Heart left ventricle (tissue), 13 donors: ENCODE results near the gene RAB1A.

ENCODE experiments used
- POLR2A ChIP-seq, 2 donors: fragments of 450-650 bp; IDR thresholded peaks; one replicate each; pipeline ENCODE4 v1.6.1; 2017; ENCODE audit warnings: antibody characterized with exemption in 2 of 2, mild to moderate bottlenecking in 2 of 2, moderate library complexity in 2 of 2
- TF ChIP-seq, protein P1 (sequence below), 12 donors: fragments of 200-600 bp; sonication (generic) in 4 of 12; IDR thresholded peaks; one replicate each; pipeline versions ENCODE4 v1.5.0 to v1.8.0; 2018 to 2022; ENCODE audit warnings: antibody characterized with exemption in 12 of 12, mild to moderate bottlenecking in 5 of 12
- donor health status: ischemic (EF 13 %, LVEDD 7.1; RV severe dilation, severe dysfunction).
- donor health status: DM: no; HTN: yes; CAD: no.
- donor health status: DM: no; HTN: no; CAD: no.
- donor health status: ischemic (EF 25% LVEDD 6.9; RV normal size, moderate dysfunction).
- donor health status: ischemic (EF 25% LVEDD 5.7; RV mildly dilated, moderate dysfunction).
- donor health status: ischemic (EF 35%, LVEDD 5.7; RV mildly dilated, moderate dysfunction).
- donor health status: nonischemic (EF 11% LVEDD 7.7; RV severe dilation, severe dysfunction).
- donor health status: DM: yes; HTN: yes; CAD: no.
- donor health status: PGD.
- donor health status: ischemic (EF 29% LVEDD 5.4; RV normal size, mild dysfunction).
- donor health status: nonischemic (EF 23%, LVEDD 6.1; RV moderate dilation, normal function).

DNA sequence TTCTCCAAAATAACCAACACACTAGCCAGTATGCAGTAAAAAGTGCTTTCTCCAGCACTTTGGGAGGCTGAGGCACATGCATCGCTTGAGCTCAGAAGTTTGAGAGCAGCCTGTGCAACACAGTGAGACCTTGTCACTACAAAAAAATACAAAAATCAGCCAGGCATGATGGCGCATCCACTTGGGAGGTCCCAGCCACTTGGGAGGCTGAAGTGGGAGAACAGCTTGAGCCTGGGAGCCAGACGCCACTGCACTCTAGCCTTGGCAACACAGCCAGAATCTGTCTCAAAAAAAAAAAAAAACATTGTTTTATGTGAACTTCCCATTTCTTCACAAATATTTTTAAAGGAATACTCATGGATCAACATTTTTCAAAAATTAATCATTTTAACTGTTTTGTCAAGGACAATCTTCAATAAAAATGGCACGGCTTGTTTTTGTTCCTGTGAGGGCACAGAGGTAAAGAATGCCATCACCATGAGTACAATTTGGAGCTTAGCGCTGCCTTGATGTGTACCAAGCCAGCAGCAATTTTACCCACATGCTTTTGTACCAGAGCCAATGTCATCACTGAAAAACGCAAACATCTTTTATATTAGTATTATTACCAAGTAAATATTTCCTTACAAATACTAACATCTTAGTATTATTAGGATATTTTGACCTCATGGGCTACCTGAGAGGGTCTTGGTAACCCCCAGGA lies 26.7 kb downstream of the RAB1A start:
- TF ChIP-seq, protein P1, sequence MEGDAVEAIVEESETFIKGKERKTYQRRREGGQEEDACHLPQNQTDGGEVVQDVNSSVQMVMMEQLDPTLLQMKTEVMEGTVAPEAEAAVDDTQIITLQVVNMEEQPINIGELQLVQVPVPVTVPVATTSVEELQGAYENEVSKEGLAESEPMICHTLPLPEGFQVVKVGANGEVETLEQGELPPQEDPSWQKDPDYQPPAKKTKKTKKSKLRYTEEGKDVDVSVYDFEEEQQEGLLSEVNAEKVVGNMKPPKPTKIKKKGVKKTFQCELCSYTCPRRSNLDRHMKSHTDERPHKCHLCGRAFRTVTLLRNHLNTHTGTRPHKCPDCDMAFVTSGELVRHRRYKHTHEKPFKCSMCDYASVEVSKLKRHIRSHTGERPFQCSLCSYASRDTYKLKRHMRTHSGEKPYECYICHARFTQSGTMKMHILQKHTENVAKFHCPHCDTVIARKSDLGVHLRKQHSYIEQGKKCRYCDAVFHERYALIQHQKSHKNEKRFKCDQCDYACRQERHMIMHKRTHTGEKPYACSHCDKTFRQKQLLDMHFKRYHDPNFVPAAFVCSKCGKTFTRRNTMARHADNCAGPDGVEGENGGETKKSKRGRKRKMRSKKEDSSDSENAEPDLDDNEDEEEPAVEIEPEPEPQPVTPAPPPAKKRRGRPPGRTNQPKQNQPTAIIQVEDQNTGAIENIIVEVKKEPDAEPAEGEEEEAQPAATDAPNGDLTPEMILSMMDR (IDR thresholded peaks at IDR 0.05) = no peak
- no peak for TF ChIP-seq POLR2A (IDR thresholded peaks at IDR 0.05)
